Medulla oblongata (tissue), 1 donor: ENCODE results near the gene CCSAP.
"Not testable (repeated sequence)": the region's sequence is repeated elsewhere in the genome, so short reads cannot be mapped to it uniquely, and the experiment has no call there.

ENCODE experiments used
- DNase-seq: peaks from one replicate; pipeline ENCODE4 v3.0.0-alpha.2; 2015; ENCODE audit errors: extremely low spot score

CCSAP gene

GRCh38 chr1:229342656-229343569 lies at the start of gene CCSAP:
Gene CCSAP, minus strand, starts transcription at chr1:229343047. Its CDS starts 582 bp downstream, at chr1:229342465.
- peak; percentile 67 for DNase-seq

- DNase-seq, result no peak
Observed at GRCh38 chr1:229390130-229390529, 47.3 kb upstream of the CCSAP start.

DNA sequence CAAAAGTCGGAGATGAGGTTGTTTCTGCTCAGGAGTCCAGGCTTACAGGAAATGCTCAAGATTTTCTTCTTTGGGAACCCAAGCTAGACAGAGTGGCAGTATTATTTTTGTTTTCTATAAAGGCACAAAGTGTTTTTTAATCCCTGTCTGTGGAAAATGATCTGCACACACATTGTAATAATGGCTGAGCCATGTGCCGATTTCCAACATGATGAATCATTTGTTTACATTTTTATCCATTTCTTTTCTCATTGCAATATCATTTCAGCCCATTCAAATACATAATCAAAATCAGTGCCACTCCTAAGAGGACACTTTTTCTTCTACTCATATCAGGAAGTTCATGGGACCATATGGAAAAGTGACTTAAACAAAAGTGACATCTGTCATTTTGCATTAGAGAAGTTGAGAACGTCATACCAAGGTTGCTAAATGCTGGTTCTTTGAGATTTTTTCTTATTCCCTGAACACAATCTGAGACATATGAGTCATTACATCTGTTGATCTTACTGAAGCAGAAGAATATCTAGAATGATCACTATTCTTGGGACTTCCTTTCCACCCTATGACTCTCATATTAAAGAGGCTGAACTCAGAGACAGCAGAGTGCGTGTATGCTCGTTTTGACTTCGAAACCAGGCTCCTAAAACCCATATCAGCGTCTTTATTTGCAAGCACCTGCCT lies 46.2 kb upstream of the CCSAP start:
- DNase-seq, result no peak

DNA sequence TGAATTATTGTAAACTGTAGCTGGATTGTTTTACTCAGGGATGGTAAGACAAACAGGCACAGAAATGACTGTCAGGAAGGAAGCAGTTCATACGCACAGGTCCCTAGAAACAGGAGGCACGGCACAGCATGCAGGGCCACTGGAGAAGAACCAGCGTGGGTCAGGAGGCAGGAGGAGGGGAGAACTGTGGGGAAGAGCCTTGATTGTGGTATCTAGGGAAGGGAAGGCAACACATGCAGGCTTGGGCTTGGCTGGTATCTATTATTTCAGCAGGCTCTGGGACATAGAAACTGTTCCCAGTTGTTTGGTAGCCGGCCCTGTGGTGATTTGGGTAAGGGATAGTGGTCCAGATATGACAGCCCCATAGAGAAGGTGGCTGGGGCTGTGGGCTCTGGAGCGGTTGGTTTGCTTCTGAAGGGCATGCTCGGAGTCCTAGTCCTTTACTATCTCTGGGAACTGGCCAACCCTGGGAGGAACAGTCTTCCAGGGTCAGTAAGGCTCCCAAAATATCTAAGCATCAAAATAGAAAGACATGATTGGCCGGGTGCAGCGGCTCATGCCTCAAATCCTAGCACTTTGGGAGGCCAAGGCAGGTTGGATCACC lies 43.1 kb upstream of the CCSAP start:
- DNase-seq, result no peak

GRCh38 chr1:229384822-229385221 lies 42.0 kb upstream of the CCSAP start:
- no peak for DNase-seq

GRCh38 chr1:229383961-229384360 lies 41.1 kb upstream of the CCSAP start:
- DNase-seq, result no peak

GRCh38 chr1:229383188-229383587 lies 40.3 kb upstream of the CCSAP start:
- DNase-seq, result no peak

GRCh38 chr1:229381234-229381633 lies 38.4 kb upstream of the CCSAP start:
- no peak for DNase-seq

DNA sequence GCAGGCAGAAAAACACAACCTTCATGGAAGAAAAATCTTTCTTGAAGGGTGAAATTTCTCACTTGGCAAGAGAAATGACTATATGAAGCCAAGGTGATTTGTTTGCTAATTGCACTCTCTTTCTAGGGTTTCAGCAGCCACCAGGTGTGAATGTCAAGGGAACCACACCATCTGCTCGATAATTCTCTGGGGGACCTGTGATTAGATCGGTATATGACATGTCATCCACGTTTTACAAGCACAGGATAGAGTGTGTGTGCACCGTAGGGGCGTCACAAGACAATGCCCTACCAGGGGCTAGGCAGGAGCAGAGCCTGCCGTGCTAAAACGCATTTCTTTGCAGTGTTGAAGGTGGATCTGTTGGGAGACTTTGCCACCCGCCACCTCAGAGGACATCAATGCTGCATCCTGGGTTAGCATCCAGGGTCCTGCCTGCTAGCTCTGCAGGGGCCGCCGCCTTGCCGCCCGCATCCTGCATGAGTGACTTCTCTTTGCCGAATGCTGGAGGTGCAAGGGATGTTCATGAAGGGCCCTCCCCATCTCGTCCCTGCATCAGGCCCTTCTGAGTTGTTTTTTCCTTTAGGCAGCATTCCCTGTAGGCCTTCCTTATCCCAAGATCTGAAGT lies 37.8 kb upstream of the CCSAP start:
- no peak for DNase-seq

GRCh38 chr1:229379846-229380245 lies 37.0 kb upstream of the CCSAP start:
- DNase-seq, result no peak

DNA sequence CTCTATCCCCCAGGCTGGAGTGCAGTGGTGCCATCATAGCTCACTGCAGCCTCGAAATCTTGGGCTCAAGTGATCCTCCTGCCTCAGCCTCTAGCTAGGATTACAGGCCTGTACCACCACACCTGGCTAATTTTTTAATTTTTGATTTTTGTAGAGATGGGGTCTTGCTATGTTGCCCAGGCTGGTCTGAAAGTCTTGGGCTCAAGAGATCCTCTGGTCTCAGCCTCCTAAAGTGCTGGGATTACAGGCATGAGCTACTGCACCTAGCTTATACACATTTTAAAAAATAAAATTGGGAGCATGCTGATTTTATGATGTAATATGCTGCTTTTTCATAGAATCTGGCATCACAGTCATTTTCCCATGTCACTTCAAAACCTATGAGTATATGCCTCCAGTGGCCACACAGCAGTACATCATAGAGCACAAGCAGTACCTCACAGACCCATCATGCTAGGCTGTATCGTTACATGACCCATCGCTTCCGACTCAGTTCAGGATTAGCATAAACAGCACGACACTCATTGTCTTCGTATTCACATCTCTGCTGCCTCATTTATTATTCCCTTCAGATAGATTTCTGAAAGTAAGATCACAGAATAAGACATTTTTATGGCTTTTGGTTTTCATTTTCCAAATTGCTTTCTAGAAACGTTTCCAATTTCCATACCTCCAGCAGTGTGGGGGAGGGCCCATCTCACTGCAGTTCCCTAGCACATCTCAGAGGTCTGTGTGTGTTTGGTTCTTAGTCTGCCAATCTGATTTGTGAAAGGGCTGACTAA lies 35.9 kb upstream of the CCSAP start:
- no peak for DNase-seq

DNA sequence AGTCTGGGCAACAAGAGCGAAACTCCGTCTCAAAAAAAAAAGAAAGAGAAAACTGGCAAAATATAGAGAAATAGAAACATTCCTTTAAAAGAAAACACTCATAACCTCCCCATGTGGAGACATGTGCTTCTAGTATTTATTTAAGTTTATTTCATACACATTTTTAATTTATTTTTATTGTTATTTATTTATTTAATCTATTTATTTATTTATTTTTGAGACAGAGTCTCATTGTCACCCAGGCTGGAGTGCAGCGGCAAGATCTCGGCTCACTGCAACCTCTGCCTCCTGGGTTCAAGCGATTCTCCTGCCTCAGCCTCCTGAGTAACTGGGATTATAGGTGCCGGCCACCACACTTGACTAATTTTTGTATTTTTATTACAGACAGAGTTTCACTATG lies 35.2 kb upstream of the CCSAP start:
- not testable (repeated sequence) for DNase-seq

DNA sequence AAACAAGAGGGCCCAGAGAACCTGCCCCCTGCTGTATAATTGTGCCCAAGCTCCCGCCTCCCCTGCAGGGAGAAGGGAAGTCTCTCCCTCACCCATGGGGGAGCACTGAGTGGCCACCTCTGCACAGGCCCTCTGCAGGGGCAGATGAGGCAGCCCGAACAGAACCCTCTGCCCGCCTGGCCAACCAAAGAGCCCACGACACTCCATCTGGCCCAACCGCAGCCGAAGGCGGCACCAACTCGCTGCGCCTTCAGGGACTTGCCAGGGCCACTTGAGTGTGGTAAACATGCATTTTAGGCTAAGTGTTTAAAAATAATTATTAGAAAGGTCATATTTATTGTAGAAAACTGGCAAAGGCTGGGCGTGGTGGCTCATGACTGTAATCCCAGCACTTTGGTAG lies 34.6 kb upstream of the CCSAP start:
- no peak for DNase-seq

DNA sequence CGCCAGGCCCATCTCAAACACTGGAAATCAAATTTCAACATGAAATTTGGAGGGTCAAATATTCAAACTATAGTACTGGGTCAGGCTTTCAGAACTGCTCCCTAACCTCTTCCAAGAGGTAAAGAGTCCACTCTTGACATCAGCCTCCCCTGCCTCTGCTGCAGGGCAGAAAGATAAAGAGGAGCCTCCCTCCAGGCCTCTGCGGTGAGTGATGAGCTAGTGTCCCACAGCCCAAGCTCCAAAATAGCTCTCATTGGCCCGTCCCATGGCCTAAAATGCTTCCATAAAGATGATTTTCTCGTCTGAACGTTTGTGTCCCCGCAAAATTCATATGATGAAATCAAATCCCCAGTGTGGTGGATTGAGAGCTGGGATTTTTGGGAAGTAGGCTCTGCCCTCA lies 33.7 kb upstream of the CCSAP start:
- DNase-seq, result no peak

DNA sequence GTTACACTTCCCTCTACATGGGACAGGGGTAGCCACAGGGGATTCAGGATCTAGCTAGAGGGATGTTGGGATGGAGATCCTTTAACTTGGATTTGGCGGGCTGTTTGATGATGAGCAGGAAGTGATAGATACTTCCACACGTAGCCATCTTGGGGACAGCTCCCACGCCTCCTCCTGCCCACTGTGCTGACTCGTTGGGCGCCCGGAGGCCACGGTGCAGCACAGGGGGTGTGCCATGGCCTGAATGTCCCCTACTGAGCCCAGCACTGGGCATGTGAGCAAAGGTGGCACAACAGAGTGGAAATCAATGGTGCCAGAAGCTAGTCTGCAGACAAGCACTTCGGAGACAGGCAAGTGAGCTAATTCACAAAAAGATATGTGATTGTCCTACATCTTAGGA lies 31.6 kb upstream of the CCSAP start:
- DNase-seq, result no peak

- no peak for DNase-seq
Observed at GRCh38 chr1:229373395-229373794, 30.5 kb upstream of the CCSAP start.

GRCh38 chr1:229372251-229372650 lies 29.4 kb upstream of the CCSAP start:
- no peak for DNase-seq

DNA sequence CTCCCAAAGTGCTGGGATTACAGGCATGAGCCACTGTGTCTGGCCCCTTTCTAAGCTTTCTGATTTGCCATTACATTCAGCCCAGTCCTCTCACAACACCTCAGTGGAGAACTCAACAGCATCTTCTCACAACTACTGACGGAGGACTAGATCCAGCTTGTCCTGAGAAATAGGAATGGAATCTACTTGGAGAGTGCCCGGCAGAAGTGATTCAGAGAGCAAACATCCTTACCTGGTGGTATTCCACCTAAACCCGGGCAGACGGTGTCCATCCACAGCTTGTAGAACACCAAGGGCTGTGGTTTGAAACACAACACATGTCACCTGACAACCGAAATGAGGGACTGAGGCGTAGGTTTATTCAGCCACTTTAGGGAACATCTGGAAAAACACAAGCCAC lies 28.8 kb upstream of the CCSAP start:
- DNase-seq, result no peak

DNA sequence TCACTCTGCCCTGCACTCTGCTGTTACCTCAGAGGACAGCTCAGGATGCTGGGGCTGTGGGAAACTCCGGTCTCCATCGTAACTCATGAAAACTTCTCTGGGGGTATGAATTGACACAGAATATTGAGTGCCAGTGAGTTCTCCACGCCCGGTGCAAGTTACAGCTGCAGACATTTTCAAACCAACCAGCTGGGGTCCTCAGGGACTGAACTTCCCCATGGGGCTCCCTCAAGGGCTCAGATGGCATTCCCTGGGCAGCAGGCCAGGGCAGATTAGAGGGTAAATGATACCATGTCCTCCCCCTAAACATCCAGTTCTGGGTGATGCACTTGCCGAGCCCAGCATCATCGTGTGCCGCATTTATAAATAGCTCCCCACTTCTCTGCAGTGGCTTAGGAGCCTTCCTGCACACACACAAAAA lies 27.8 kb upstream of the CCSAP start:
- peak; percentile 4 for DNase-seq

- DNase-seq, result no peak
Observed at GRCh38 chr1:229368347-229368746, 25.5 kb upstream of the CCSAP start.

- DNase-seq, result no peak
Observed at GRCh38 chr1:229365569-229365968, 22.7 kb upstream of the CCSAP start.
